Measurements from ENCODE around the gene FCER2.

The FCER2 gene

DNA sequence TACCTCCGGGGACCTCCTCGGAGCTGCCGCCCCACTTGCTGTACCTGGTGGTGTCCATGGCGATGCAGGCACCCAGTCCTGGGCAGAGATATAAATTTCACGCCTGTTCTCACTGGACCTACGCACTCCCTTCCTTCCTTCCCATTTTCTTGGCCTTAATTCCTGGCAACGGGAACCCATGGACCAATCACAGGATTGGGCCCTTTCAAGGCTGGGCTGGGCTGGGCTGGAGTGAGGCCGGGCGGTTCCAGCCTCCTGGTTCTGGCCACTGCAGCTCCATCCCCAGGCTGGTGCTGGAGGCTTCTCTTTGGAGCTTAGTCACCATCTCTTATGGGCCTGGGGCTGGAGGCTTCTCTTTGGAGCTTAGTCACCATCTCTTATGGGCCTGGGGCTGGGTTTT, 30.1 kb upstream of the FCER2 start, which contains the start of gene CLEC4G:
CLEC4G (minus strand) TSS at position 66 of the 400 bp plus-strand sequence; CDS start at position 58, 8 bp downstream.
- no peak for DNase-seq

DNA sequence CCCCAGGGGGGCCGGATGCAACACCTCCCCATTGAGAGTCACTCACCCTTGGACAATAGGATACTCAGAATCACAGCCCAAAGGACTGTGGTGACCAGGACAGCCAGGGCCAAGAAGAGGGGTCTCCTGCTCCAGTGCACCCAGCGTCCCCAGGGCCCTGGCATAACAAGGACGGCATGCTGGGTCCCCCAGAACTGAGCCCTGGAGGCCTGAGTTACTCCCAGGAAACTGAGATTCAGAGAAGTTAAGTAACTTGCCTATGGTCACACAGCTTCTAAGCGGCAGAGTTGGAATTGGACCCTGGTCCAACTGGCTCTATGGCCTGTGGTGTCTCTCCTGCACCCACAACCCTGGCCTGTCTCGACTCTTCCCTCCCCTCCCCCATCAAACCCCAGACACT, 29.7 kb upstream of the FCER2 start:
- DNase-seq, result no peak

DNA sequence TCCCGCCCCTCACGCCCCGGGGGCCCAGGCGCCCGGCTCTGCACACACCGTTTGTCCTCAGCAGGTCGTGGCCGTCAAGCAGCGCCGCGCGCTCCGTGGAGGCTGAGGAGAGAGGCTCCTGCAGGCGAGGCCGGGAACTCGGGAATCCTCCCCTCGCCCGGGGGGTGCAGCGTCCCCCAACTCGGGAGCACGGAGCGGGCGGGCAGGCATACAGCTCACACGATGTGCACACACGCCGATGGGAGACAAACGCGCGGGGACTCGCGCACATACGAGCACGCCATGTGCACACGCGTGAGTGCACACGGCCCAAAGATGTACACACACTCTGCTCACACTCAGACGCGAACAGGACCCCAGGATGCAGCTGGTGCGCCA, 29.3 kb upstream of the FCER2 start:
- DNase-seq, result no peak

DNA sequence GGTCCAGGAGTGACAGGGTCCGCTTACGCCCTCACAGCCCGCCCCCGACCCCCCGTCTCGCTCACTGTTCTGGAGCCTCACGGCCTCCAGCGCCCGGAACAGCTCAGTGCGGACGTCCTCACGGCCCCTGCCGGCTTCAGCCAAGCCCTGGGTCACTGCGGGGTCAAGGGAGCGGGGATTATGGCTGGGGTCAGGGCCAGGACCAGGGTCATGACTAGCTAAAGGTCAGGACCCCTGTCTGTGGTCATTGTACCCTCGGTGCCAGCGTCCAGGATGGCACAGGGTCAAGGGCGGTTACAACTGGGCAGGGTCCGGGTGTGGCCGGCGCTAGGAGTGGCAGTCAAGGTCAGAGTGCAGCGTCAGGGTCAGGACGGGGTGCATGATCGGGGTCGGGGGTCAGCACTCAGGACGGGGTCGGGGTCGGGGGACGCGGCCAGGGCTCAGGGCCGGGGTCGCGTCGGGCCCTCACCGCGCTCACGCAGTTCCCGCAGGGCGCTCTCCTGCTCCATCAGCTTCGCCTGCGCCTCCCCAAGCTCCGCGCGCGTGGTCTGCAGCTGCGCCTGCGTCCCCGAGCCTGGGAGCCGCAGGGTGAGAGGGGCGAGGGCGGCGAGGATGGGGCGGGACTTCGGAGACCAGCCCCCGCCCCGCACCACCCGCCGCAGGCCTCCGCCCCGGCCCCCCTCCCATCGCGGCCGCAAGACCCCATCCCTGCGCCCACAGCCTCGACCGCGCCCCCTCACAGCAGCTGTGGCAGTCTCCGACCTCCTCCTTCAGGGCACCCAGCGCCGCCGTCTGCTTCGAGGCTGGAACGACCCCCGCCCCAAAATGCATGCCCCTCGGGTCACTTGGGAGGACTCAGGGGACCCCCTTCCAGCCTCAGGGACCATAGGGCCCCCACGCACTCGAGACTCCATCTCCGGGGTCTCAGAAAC, 28.6 kb upstream of the FCER2 start:
- no peak for DNase-seq

DNA sequence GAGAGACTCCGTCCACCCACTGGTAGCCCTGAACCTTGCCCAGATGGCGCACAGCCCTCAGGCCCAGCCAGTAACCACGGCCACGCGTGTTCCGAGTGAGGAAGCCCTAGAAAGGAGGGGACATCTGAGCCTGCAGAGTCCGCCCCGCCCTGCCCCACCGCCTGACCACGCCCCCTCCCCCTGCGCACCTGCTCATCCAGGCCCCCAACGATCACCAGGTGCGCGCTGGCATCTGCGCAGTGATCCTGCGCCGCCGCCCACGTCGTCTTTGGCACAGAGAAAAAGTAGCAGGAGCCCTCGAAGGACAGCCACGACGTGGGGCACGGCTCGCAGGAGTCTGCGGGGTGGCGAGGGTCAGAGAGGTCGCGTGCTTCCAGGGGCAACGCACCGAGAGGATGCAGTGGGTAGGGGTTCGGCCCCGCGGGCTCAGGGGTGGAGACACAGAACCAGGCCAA, 27.9 kb upstream of the FCER2 start:
- no peak for DNase-seq

DNA sequence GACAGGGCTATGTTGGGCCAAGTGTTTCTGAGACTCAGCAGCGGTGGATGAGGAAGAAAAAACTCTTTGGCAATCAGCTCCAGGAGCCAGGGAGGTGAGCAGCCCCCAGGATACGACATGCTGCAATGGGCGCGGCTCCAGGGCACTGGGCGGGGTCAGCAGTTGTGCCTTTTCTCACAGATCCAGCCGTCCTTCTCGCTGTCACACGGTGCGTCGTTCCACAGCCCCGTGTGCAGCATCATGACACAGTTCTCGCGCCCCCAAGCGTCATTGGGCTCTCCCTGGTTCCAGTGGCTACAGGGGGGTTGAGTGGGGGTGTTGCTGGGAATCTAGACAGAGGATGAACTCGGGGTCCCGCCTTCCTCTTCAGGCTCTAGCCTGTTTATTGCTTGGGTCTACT, 27.3 kb upstream of the FCER2 start:
- DNase-seq, result no peak

DNA sequence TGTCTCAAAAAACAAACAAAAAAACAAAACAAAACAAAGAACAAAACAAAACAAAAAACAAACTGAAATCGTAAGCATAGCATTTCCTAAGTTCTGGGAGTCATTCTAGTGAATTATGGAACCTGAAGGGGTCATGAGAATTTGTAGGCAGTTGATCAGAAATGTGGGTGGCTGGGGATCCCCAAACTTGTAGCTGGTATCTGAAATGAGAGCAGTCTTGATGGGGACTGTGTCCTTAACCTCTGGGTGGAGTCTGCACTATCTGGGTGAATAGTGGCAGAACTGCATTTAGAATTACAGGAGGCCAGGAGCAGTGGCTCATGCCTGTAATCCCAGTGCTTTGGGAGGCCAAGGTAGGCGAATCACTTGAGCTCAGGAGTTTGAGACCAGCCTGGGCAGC, 23.9 kb upstream of the FCER2 start:
- DNase-seq, result no peak

DNA sequence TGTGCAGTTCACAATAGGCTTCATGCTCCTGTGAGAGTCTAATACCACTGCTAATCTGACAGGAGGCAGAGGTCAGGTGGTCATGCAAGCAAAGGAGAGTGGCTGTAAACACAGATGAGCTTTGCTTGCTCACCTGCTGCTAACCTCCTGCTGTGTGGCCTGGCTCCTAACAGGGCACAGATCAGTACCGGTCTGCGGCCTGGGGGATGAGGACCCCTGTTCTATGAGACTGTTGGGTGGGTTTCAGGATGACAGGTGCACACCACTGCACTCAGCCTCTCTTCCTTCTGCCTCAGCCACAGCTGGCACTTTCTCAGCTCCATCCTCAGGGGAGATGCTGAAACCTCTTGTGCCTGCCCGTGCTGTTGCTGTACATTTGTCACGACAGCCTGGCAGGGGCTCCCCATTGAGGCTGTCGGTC, 20.3 kb upstream of the FCER2 start:
- DNase-seq, result no peak

DNA sequence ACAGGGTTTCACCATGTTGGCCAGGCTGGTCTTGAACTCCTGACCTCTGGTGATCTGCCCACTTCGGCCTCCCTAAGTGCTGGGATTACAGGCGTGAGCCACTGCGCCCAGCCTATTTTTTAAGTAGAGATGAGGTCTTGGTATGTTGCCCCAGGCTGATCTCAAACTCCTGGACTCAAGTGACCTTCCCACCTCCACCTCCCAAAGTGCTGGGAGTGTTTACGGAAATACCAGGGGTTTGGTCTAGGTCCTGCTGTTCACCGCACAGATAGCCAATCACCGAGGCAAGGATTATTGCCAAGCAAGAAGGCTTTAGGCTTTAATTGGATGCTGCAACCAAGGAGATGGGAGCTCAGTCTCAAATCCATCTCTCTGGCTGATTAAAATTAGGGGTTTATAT, 18.4 kb upstream of the FCER2 start:
- DNase-seq, result no peak

DNA sequence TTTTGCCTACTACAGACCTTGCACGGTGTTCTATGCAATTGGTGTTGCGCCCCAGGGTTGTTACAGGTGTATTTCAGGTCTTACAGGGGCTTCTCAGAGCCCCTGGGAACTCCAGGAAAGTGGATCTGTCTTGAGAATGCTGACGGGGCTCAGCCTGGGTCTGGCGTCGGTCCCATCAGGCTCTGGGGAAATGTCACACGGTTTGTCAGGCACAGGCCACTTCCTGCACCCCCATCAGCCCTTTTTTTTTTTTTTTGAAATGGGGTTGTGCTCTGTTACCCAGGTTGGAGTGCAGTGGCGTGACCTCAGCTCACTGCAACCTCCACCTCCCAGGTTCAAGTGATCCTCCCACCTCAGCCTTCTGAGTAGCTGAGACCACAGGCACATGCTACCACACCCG, 16.7 kb upstream of the FCER2 start:
- DNase-seq, result no peak

DNA sequence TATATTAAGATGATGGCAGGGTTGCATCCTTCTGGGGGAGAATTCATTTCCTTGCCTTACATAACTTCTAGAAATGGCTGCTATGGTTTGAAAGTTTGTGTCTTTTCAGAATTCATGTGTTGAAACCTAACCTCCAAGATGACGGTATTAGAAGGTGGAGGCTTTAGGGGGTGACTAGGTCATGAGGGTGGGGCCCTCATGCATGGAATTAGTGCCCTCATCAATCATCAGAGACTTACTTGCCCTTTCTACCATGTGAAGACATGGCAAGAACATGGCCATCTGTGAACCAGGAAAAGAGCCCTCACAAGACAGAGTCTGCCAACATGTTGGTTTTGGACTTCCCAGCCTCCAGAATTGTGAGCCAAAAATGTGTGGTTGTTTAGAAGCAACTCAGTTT, 14.8 kb upstream of the FCER2 start:
- DNase-seq, result no peak

DNA sequence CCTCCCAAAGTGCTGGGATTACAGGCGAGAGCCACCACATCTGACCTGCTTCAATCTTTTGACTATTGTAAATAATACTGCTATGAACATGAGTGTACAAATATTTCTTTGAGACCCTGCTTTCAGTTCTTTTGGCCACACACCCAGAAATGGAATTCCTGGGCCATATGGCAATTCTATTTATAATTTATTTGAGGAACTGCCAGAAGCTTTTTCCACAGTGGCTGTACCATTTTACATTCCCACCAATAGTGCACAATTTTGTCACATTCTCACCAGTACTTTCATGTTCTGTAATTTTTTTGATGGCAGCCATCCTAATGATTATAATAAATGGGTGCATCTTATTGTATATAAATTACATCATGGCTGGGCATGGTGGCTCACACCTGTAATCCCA, 13.7 kb upstream of the FCER2 start:
- no peak for DNase-seq

DNA sequence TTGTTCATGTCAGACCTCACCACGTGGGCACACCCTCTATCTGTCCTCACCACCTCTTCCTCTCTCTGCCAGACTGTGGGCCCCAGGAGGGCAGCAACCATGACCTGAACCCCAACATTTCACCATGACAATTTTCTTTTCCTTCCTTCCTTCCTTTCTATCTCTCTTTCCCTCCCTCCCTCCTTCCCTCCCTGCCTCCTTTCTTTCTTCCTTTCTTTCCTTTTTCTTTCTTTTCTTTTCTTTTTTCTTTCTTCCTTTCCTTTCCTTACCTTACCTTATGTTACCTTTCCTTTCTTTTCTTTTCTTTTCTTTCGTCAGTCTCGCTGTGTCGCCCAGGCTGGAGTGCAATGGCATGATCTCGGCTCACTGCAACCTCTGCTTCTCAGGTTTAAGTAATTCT, 8.7 kb upstream of the FCER2 start:
- DNase-seq, result no peak

DNA sequence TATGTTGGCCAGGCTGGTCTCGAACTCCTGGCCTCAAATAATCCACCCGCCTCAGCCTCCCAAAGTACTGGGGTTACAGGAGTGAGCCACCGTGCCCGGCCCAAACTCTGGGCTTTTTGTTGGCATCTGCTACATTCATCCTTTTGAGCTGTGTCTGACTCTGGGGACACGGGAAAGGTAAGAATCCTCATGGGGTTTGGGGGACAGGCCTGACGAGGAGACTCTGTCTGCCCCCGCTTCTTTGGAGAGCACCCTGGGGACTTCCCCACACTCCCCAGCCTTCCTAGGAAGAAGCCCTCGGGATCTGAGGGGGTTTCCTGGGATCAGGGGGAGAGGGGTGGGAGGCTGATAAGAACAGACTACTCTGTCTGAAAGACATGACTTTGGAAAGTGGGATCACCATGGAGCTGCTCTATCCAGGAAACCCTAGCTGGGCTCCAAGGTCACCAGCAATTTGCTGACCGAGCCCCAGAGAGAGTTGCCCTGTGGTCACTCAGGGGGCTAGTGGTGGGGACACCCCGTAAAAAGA, 8.1 kb upstream of the FCER2 start:
- DNase-seq, result no peak

DNA sequence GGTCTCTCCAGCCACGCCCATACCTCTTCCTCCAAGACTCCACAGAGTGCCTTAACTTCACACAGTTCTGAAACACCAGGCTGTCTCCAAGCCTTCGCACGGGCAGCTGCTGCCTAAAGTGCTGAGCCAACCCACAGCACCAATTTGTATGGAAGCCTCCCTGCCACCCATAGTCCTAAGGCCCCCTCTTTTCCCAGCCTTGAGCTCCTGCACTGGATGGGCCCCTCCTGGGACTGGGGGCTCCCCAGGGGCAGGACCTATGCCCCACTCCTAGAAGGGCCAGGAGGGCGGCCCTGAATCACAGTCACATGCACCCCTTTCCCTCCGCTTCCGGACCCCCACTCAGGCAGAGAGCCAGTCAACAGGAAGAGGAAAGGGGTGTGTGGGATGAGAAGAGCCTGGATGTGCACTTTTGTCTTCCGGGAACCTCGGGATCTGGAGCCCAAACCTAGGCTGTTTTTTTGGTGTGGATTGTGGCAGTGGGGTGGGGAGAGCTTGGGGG, 5.1 kb upstream of the FCER2 start:
- no peak for DNase-seq

DNA sequence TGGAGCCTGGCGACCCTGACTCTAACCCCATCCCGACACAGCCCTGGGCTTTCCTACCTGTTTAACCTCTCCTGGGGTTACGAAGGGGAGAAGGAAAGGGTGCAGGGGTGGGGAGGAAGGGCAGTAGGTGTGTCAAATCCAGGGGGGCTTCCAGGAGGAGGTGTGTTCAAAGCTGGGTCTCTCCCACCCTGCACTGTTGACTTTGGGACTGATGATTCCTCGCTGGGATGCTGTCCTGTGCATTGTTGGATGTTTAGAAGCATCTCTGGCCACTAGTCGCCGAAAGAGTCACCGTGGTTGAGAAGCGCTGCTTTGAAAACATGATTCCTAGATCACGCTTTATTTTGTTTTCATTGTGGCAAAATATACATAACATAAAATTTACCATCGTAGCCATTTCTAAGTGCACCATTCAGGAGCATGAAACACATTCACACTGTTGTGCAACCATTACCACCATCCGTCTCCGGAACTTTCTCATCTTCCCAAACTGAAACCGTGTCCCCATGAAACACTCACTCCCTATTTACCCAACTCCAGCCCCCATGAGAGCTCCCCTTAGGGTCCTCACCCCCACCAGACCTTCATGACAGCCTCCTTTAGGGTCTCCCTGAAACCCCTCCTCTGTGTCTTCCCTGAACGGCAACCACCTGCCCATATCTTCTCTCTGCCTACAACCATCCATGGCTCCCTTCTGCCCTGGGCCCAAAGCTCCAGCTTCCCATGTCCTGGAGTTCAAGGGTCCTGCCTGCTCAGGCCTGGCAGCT, 4.4 kb upstream of the FCER2 start:
- no peak for DNase-seq

DNA sequence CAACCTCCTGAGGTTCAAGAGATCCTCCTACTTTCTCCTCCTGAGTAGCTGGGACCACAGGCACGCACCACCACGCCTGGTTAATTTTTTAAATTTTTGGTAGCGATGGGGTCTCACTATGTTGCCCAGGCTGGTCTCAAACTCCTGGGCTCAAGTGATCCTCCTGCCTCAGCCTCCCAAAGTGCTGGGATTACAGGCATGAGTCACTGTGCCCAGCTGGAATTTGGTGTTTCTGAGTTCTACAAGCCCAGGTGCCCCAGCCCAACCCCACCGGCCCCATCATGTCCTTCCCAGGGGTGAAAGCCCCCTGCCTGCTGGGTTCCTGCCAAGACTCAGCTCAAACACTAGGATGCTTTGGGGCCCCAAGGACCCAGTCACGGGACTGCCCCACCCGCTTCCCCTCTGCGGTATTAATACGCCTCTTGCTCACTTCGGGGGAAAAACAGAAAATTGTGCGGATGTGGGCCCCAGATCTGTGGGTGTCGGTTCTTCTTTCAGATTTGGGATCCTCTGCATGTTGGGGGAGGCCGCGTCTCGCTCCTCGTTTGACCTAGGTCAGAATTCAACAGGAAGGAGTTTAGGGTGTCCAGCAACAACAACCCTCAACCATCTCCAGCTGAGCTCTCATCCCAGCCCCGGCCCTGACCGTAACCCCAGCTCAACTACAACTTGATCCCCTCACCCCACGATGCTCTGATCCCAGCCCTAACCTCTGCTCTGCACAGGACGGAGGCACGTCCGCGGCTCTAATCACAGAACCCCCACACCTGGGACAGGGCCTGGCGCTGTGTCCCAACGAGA, 3.7 kb upstream of the FCER2 start:
- peak in 3 of 4 experiments; percentile 27 to 57 (median 54) for DNase-seq

DNA sequence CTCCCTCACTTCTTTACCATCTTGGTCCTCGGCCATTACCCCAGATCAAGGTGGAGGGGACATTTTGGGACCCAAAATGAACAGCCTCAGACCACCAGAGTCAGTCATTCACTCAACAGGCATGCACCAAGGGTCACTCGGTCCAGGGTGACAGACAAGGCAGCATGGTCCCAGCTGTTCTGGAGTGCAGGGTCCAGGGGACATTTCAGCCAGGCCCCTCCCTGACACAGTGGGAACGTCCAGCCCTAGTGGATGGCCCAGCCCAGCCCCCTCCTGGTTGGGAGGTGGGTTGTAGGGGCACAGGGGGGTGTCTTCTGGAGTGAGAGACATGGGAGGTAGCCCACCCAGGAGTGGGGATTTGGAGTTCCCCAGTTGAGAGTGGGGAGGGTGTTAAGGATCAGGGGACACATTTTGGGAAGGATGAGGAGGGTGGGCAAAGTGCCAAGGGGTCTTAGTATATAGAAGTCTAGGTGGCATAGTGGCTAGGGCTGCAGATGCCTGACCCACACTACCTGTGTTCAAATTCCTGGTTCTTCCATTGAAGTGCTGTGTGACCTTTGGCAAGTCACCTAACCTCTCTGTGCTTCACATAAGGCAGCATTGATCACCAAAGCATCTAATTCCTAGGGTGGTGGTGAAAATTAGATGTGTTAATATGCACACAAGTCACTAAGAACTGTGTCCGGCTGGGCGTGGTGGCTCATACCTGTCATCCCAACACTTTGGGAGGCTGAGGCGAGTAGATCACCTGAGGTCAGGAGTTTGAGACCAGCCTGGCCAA, 2.5 kb upstream of the FCER2 start:
- DNase-seq, result no peak

DNA sequence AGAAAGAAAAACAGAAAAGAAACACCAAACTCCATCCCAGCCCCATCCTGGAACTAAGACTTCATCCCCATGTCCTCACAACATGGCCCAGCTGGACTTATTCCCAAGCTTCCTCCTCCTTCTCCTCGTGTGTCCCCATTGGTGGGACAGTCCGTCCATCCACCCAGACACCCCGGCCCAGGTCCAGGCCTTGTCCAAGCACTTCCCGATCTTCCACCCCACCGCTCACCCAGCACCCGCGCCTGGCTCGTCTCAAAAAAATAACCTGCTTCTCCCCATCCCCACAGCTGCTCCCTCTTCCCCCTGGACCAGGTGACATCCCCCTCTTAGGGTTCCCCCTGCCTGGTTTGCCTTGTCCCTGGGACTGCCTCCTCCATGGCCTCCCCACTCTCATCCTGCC, 1.4 kb upstream of the FCER2 start:
- no peak for DNase-seq

DNA sequence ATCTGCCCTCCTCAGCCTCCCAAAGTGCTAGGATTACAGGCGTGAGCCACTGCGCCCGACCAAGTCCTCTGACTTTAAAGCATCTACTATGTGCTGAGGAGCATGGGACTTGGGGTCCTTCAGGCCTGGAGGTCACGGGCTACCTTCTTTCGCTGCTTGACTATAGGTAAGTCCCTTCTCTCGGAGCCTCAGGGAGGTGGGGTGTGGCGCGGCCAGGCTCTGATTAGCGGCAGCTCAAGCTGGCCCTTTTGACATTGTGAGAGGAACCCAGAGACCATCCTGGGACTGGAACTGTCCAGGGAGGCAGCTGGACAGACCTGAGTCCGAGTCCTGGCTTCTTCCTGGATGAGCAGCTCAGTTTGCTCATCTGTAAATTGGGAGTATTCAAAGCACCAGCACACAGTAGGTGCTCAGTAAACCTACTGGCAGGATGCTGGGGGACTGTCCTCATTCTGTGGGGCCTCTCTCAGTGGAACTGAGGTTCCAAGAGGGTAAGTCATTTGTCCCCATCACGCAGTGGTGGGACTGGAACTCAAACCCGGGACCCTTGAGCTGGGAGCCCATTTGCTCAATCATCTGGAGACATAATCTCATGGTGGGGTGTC, 780 bp downstream of the FCER2 start:
- DNase-seq, result no peak
